Measurements from ENCODE around the gene MOB1B.
"Not testable (repeated sequence)": the region's sequence is repeated elsewhere in the genome, so short reads cannot be mapped to it uniquely, and the experiment has no call there.

MOB1B gene

DNA sequence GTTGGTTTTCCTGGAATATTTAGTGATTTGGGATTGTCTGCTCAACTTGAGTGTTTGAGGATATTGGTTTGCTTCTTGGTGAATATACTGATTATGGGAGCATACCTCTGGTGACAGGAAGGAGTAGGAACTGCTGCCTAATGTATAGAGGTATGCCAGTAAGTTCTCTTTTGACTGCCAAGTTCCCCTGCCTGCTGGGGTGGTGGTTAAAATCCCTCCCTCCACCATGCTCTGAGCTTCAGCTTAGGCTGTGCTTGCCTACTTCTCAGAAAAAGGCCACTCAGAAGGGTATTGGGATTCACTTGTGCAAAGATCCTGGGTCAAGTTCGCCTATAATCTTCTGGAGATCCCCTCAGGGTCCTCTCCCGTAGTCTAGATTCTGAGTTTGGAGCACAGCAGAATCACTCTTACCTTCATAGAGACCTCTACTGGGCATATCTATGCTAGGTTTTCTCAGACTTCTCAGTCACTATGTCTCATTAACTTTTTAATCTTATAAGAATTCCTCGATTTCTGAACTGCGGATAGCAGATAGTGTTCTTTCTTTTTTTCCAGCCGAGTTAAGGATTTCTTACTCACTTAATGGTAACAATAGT, 46.6 kb downstream of the MOB1B start:
- in situ Hi-C loops (cut with HindIII; ENCODE audit: low sequenced_read_pairs), result no loop called here

DNA sequence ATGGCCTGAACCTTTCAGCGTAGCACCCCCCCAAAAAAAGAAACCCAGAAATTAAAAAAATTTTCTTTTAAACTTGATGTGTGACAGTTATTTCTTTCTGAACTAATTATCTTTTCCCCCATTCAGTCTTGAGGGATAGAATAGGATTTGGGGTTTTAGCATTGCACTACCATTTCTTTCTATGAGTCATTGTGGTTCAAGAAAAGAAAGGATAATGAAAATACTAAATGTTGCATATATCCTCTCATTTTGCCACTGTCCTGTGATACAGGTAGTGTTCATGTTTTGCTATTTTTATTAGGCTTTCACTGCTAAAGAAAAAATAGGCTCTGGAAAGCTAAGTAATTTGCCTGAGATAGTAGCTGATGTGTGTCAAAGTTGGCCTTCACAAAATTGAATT, 51.9 kb downstream of the MOB1B start:
- in situ Hi-C loops (cut with HindIII; ENCODE audit: low sequenced_read_pairs), result no loop called here

DNA sequence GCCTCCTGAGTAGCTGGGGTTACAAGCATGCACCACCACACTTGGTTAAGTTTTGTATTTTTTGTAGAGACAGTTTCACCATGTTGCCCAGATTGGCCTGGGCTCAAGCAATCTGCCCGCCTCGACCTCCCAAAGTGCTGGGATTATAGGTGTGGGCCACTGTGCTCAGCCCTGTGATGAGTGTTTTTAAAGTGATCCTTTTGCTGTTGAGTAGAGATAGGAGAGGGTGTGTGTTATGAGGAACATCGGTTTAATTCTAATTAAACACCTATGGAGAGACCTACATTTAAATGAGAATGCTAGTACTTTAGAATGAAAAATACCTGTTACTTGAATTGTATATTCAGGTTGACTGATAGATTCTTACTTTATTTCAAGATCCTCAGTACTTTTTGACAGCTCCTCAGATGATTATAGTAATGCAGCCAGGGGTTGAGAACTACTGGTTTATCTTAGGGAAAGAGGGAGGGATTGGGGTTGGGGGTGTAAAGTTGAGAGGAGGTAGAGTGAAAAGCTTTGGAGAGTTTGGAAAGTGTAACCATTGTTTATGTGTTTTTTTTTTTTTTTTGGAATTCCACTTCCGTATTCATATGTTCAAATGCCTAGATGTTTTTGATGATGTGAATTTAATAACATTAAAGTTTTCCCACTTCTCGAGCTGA, 54.5 kb downstream of the MOB1B start:
- in situ Hi-C loops (cut with HindIII; ENCODE audit: low sequenced_read_pairs), result no loop called here

DNA sequence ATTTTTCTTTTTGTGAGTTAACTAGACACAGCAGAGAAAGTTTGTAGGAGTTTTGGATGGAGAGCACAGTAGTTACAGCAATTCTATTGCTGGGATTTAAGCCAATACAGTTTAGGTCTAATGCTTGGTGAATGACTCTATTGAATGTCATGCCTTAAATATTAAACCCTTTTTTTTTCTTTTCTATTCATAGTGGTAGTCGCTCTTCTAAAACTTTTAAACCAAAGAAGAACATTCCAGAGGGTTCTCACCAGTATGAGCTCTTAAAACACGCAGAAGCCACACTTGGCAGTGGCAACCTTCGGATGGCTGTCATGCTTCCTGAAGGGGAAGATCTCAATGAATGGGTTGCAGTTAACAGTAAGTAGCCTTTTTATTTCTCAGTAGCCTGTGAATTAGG, 56.5 kb downstream of the MOB1B start:
- in situ Hi-C loops (cut with HindIII; ENCODE audit: low sequenced_read_pairs), result no loop called here

DNA sequence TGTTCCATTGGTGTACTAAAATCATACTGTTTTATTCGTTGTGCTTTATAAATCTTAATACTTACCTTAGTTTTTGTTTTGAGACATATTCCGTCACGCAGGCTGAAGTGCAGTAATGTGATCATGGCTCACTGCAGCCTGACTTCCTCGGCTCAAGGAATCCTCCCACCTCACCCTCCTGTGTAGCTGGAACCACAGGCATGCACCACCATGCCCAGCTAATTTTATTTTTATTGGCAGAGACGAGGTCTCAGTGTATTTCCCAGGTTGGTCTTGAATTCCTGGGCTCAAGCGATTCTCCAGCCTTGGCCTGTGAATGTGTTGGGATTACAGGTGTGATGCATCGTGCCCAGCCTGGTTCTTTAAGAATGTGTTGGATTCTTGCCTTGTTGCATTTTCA, 66.9 kb downstream of the MOB1B start:
- in situ Hi-C loops (cut with HindIII; ENCODE audit: low sequenced_read_pairs), result no loop called here

DNA sequence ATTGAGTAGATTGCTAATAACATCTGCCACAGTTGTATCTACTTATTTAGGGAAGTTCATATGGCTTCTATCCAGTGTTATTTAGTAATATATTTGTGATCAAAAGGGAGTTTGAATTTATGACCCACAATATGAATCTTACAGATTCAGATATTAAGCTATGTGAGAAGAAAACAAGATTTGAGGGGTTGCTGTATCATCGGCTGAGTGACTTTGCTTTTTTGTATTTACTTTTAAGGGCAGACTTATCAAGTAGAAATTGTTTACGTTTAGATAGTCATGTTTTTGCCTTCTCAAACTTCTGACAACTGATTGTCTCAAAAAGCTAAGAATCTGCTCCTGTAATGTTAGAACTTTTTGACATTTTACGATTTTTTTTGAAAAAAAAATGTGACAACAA, 74.1 kb downstream of the MOB1B start:
- in situ Hi-C loops (cut with HindIII; ENCODE audit: low sequenced_read_pairs), result no loop called here

DNA sequence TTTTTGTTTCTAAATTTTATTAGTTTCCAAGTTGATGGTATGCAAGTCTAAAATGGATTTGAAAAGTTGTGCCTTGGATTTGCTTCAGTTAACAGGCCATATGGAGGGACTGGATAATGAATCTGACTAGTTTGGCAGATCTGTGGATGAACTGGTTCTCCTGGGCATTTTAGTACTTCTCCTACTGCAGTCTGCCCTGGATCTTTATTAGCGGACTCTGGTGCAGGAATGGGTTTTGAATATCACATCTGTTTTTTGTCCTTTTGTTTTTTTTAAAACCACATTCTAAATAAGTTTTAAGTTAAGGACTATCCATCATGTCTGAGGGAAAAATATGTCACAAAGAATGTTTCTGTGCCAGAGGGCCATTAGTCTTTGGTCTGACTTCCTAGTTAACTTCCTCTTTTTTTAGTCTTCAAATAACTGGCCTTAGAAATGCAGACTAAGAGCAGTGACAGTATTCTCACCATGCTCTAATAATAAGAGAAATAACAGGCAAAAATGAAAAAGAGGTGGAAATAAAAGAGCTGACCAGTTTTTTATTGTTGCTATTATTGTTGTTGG, 77.4 kb downstream of the MOB1B start:
- in situ Hi-C loops (cut with HindIII; ENCODE audit: low sequenced_read_pairs), result no loop called here

DNA sequence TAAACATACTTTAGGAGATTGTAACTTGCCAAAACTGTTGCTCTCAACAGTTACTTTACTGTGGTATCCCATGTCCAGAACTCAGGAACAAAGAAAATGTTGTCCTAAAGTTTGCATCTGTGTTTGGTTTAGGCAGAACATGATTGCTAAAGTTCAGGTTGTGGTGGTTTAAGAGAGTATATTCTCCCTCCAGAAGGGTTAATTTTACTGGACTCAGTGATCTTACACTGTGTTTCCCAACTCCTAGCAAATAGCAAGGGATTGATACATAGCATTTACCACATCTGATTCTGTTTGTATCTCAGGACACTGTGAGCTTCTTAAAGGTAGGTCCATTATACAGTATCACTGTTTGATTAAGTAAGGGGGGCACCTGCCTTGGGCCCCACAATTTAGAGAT, 78.0 kb downstream of the MOB1B start:
- in situ Hi-C loops (cut with HindIII; ENCODE audit: low sequenced_read_pairs), result no loop called here

DNA sequence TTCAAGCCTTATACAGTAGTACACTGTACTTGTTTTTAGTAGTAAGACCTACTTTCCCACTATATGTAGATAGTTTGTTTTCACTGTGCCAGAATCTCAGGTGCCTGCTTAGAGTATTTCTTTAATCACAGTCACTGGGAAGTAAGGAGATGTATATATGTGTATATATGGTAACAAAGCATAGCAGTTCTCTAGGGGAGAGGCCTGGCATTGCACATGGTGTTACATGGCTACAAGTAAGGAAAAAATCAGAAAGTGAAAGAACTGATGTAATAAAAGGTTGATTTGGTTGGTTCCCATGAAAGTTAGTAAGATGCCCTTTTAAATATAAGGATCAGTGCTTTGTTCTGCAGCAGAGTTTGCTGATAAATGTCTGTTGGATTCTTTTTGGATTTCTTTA, 81.9 kb downstream of the MOB1B start:
- in situ Hi-C loops (cut with HindIII; ENCODE audit: low sequenced_read_pairs), result no loop called here

DNA sequence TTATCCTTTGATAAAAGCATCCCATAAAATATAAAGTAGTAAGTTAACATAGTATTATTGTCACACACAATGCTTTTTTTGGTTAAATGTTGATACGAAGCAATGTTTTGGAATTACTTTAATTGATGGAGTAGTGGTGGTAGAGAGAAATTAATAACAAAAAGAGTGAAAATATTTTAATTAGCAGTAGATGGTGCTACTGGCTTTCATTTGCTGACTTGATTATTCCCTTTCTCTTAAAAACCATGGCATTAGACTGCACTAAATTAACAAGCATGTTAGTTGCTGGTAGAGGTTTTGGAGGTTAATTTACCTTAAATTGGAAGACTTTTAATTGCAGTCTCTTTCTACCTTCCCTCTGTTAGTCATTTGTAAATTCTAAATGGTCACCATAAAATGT, 82.4 kb downstream of the MOB1B start:
- in situ Hi-C loops (cut with HindIII; ENCODE audit: low sequenced_read_pairs), result no loop called here

DNA sequence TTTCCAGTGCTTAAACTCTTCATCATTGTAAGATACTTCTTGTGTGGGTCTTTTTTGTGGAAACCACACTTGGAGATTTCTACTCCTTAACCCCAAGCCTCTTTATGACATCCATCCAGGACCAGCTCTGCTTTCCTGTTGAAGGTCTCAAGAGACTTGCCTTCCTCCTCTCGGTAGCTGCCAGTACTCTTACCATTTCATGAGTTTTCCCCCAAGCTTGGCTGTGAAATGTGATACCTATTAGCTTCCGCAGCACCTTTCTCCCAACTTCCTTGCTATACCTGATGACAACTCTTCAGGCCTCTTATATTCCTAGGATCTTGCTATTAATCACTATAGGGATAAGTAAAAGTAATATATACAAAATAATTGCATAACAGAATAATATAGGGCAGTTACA, 89.4 kb downstream of the MOB1B start:
- in situ Hi-C loops (cut with HindIII; ENCODE audit: low sequenced_read_pairs), result loop anchor here (10.0 kb wide), 1 partner anchor 247 kb away; no protein-coding TSS in a partner anchor

DNA sequence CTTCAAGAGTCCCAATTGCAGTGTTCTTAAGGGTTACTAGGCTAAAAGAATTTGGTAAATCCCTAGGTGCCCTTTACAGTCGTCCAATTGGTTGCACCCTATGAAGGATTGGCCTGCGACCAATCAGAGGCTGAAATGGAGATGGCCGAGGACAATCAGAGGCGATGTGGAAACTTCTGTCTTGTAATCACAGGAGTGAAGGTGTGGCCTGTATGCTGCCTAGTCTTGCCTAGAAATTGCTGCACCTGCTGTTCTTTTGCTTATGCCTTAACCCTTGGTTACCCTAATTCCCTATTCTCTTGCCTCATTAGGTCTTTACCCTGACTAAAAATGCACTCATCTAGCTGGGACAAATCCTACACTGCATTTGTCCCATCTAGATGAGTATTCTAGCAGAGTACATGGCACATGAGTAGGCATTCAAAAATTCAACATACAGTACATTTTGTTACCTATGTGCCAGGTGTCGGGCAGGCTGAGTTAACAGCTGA, 90.3 kb downstream of the MOB1B start:
- in situ Hi-C loops (cut with HindIII; ENCODE audit: low sequenced_read_pairs), result loop anchor here (10.0 kb wide), 1 partner anchor 248 kb away; no protein-coding TSS in a partner anchor

DNA sequence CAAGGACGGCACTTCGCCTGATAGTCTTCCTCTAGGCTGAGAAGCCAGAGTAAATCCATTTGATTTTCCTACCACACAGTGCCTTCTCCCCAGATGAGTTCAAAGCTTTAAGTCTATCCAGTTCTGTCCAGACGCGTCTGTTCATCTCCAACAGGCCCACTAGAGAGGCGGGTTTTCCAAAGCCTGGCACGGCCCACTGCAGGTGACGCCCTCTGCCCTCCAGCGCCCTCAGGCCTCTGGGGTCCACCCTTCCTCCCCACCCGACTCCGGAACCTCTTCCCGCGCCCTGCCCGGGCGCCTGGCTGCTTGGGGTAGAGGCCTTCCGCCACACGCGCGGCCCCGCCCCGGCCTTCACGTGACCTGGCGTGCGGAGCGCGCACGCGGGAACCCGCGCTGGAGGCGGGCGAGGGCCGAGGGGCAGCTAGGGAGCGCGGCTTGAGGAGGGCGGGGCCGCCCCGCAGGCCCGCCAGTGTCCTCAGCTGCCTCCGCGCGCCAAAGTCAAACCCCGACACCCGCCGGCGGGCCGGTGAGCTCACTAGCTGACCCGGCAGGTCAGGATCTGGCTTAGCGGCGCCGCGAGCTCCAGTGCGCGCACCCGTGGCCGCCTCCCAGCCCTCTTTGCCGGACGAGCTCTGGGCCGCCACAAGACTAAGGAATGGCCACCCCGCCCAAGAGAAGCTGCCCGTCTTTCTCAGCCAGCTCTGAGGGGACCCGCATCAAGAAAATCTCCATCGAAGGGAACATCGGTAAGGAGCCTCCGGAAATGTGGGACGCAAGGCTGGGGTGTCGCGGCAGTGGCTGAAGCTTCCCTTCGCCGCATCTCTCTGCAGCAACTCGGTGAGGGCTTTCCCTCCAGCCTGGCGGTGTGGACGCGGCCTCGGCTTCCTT, 91.3 kb downstream of the MOB1B start, which contains the start of gene DCK:
TSS of gene DCK (plus strand) at position 469 of the 888 bp plus-strand sequence. CDS start at position 656, 187 bp downstream.
- in situ Hi-C loops (cut with HindIII; ENCODE audit: low sequenced_read_pairs), result loop anchor here (10.0 kb wide), 1 partner anchor 249 kb away; no protein-coding TSS in a partner anchor

DNA sequence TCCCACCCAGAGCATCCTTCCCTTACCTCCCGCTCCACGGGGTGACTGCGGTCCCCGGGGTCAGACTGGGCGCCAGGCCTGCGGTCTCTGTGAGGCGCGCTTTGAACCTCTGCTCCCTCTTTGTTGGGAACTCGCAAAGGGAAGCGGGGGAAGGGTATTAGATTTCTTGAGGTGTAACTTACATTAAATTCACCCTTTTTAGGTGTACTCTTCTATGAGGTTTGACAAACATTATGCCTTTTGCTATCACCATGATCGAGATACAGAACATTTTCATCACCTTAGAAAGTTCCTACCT, 91.8 kb downstream of the MOB1B start:
- in situ Hi-C loops (cut with HindIII; ENCODE audit: low sequenced_read_pairs), result loop anchor here (10.0 kb wide), 1 partner anchor 249 kb away; no protein-coding TSS in a partner anchor

DNA sequence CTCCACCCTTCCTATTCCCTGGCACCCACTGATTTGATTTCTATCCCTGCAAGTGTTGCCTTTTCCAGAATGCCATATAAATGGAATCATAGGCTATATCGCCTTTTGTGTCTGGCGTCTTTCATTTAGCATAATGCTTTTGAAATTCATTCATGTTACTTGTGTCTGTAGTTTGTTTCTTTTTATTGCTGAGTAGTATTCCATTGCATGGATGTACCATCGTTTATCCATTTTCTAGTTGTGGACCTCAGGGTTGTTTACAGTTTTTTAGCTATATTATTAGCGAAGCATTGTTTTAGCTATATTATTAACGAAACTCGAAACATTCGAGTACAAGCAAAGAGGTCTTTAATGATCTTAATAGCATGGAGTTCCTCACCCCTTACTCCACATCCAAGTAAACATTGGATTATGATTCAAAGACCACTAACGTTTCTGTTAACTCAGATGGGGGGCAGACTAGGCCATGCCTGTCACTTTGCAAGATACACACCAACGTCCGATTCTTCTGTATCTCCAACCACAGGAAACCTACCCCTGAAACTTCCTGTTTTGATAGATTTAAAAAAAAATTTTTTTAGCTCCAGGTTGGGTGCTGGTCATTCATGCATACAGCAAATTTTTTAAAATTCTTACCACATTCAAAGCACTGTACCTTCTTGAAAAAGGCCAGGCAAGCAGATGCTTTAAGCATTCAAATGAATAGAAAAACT, 92.4 kb downstream of the MOB1B start:
- in situ Hi-C loops (cut with HindIII; ENCODE audit: low sequenced_read_pairs), result loop anchor here (10.0 kb wide), 1 partner anchor 250 kb away; no protein-coding TSS in a partner anchor

DNA sequence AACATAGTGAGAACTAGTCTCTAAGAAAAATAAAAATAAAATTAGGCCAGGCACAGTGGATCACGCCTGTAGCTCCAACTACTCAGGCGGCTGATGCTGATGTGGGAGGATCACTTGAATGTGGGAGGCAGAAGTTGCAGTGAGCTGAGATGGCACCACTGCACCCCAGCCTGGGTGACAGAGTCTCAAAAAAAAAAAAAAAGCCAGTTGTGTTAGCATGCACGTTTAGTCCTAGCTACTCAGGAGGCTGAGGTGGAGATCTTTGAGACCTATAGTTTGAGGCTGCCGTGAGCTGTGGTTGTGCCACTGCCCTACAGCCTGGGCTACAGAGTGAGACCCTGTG, 93.8 kb downstream of the MOB1B start:
- in situ Hi-C loops (cut with HindIII; ENCODE audit: low sequenced_read_pairs), result loop anchor here (10.0 kb wide), 1 partner anchor 251 kb away; no protein-coding TSS in a partner anchor

DNA sequence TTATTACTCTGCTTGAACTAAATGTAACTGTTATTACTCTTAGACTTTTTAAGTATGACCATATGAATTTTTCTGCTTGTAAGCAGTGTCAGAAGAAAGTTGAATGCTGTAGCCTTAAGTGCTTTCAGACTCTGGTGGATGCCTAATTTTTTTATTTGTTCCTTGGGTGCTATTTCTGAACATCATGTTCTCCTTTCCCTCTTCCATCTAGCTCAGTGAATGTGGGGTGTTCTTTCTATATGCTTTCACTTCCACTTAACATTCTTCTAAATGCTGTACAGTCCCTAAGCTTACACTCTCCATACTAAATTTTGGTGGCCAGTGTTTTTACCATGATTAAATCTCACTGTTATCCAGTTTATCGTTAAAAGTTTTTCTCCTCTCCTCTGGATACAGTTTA, 94.9 kb downstream of the MOB1B start:
- in situ Hi-C loops (cut with HindIII; ENCODE audit: low sequenced_read_pairs), result loop anchor here (10.0 kb wide), 1 partner anchor 252 kb away; no protein-coding TSS in a partner anchor

DNA sequence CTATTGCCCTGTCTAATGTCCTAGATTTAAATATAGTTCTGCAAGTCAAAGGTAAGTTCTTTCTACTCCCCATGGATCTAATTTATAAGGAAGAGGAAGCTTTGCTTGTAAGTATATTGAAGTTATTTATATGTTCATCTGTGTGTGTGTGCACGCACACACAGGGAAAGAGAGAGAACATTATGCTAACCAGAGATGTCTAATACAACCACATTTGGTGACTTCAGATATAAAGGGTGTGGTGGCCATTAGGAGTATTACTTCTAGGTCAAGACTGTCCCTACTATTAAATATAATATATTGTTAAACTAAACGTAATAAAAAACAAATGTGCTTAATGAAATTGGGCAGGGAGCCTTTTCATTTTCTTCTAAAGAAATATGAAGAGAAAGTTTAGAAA, 95.4 kb downstream of the MOB1B start:
- in situ Hi-C loops (cut with HindIII; ENCODE audit: low sequenced_read_pairs), result loop anchor here (10.0 kb wide), 1 partner anchor 253 kb away; no protein-coding TSS in a partner anchor

DNA sequence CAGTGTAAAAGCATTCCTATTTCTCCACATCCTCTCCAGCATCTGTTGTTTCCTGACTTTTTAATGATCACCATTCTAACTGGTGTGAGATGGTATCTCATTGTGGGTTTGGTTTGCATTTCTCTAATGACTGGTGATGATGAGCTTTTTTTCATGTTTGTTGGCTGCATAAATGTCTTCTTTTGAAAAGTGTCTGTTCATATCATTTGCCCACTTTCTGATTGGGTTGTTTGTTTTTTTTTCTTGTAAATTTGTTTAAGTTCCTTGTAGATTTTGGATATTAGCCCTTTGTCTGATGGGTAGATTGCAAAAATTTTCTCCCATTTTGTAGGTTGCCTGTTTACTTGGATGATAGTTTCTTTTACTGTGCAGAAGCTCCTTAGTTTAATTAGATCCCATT, 97.5 kb downstream of the MOB1B start:
- in situ Hi-C loops (cut with HindIII; ENCODE audit: low sequenced_read_pairs), result loop anchor here (10.0 kb wide), 1 partner anchor 255 kb away; no protein-coding TSS in a partner anchor

DNA sequence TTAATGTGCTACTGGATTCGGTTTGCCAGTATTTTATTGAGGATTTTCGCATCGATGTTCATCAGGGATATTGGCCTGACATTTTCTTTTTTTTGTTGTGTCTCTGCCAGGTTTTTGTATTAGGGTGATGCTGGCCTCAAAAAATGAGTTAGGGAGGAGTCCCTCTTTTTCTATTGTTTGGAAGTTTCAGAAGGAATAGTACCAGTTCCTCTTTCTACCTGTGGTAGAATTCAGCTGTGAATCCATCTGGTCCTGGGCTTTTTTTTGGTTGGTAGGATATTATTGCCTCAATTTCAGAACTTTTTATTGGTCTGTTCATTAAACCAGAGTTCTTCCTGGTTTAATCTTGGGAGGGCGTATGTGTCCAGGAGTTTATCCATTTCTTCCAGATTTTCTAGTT, 99.2 kb downstream of the MOB1B start:
- in situ Hi-C loops (cut with HindIII; ENCODE audit: low sequenced_read_pairs), result not testable (repeated sequence)

Measured in DLD1 (cell line).